C1 segment of cervical spinal cord (tissue), 14 donors: ENCODE measurements around the gene UBR3.

ENCODE experiments used
- DNase-seq, 14 donors: peaks; one replicate each; lab custom pipeline; 2025; lab: John Stamatoyannopoulos, UW

Gene UBR3

DNA sequence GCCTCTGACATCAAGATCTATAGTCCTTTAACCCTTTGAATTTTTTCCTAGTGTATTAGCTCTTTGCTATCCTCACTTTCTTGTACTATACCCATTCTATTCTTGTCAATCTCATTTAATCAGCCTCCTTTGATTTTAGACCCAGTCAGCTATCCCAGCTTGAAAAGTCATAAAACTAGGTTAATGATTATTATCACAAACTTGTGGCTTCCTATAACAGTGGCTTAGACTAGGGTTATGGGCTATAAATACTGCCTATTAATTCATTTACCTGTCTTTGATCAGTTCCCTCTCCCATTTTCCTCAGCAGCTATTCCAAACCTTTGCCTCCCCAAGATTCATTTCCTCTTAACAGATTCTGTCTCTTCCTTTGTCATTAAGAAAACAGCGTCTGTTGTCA is 174.8 kb downstream of the UBR3 start:
- no peak for DNase-seq

- DNase-seq = no peak
Measured at GRCh38 chr2:170005702-170006101, 178.4 kb downstream of the UBR3 start.

- no peak for DNase-seq
Measured at GRCh38 chr2:170006587-170007325, 179.5 kb downstream of the UBR3 start.

DNA sequence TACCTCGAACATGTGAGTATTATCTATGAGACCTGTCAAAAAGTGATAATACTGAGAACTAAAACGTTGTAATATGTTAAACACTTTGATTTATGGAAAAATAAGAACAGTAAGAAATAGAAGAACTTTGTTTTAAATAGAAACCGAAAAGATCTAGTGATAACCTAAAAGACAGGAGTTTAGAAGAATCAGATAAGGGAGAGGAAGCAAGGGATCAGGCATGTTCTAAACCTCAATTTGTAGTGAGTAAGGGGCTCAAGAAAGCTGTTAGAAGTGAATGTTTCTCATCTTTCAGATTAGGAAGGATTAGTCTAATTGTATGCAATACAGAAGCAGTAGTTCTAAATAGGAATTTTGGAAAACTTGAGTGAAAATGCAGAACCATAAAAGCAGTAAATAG is 182.0 kb downstream of the UBR3 start:
- no peak for DNase-seq

GRCh38 chr2:170012773-170013172 is 185.5 kb downstream of the UBR3 start:
- DNase-seq = no peak

DNA sequence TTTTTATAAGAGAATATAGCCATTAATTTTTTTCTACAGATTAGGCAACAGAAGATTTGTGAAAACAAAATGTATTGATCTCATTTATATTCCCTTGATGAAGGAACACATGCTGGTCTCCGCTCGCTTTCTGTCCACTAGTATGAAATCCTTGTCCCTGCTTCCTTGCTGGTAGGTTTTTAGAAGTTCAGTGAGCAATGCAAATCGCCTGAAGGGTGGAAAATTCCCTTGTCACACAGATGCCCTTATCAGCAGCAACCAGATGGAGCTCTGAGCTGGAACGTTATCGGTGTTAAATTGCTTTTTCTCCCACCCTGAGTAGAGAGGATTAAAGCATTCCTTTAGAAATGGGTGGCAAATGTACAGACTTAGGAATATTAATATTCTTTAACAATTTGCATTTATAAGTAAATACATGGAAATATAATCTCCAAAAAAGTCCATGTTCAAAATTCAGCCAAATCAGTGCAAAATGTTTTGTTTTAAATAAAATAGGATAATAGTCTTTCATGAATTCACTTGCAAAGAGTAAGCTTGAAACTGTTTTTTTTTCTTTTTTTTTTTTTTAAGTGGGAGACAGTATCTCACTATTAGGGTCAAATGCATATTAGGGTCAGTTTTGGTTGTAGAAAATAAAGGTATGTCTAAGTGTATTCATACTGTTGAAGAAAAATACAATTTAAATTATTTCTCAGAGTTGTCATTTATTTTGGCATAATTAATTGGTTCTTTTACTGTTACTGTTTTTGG is 186.7 kb downstream of the UBR3 start:
- peak in 1 of 14 donors; percentile 81 for DNase-seq

GRCh38 chr2:170014769-170015168 is 187.5 kb downstream of the UBR3 start:
- DNase-seq = no peak

- no peak for DNase-seq
Measured at GRCh38 chr2:170017860-170018532, 190.7 kb downstream of the UBR3 start.

- DNase-seq = no peak
Measured at GRCh38 chr2:170019060-170019805, 192.0 kb downstream of the UBR3 start.

- DNase-seq = no peak
Measured at GRCh38 chr2:170020777-170021176, 193.5 kb downstream of the UBR3 start.

DNA sequence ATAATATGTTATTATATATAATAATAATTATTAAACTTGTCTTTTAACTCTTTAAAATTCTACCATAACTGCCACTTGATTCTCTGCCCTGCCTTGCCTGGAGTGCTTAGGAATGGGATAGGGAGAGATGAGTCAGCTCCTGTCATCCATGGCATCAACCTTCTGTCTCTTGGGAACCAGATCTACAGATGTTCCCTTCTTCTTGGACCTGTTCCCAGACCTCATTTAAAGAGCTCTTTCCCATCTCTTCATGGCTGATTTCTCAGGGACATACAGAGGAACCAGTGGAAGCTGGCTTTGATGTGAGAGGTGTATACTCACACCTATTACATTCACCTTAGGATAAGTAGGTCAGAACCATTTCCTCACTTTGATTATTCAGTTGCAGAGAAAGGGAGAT is 195.4 kb downstream of the UBR3 start:
- no peak for DNase-seq

- no peak for DNase-seq
Measured at GRCh38 chr2:170024721-170025120, 197.5 kb downstream of the UBR3 start.

GRCh38 chr2:170025223-170025622 is 198.0 kb downstream of the UBR3 start:
- DNase-seq = no peak

DNA sequence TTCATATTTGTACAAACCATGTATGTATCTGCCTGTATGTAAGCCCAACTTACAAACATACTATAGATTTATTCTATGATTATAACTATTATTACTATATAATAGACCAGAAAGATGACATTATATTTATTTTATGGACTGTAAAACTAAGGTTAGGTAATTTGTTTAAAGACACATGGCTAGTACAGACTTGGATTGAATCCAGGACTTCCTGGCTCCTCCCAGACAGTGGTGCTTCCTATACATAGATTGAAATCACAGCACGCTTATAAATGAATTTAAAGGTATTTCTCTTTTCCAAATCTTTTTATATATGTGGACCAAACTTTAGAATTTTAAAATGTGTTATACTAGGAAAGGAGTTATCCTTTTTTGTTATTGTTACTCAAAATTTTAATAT is 199.1 kb downstream of the UBR3 start:
- DNase-seq = no peak

- no peak for DNase-seq
Measured at GRCh38 chr2:170029551-170029950, 202.3 kb downstream of the UBR3 start.

DNA sequence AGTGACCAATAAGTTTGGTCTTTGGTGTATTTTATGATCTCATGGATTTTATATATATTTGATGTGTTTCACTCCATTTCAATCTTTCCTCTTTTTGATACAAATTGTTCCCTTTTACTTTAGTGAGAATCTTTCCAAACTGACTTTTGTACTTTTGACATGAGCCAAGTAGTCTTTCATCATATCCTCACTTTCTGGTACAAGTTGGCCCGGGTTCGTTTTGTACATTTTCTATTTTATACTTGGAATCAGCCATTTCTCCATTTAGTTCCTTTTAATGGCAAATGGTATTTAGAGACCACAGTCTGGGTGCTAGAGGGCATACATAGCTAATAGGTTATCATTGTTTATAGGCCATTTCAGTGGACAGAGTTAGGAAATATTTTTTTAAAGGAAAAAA is 202.8 kb downstream of the UBR3 start:
- no peak for DNase-seq

DNA sequence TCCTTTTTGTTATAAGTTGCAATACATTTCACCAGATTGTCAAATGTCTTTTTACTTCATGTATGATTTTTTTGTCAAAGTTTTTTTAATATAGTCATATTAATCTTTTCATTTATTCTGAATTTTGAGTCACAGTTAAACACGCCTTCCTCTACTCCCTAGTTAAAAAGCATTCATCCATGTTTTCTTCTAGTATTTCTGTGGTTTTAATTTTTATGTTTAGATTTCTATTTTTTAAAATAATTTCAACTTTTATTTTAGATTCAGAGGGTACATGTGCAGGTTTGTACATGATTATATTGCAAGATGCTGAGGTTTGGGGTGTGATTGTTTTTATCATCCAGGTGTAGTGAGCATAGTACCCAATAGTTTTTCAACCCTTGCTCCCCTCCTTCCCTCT is 204.0 kb downstream of the UBR3 start:
- no peak for DNase-seq

DNA sequence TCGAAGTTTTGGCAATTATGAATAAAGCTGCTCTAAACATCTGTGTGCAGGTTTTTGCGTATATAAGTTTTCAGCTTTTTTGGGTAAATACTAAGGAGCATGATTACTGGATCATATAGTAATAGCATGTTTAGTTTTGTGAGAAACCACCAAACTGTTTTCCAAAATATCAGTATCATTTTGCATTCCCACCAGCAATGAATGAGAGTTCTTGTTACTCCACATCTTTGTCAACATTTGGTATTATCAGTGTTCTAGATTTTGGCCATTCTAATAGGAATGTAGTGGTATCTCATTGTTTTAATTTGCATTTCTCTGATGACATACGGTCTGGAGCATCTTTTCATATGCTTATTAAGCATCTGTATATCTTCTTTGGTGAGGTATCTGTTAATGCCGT is 207.3 kb downstream of the UBR3 start:
- no peak for DNase-seq

GRCh38 chr2:170038734-170039133 is 211.5 kb downstream of the UBR3 start:
- DNase-seq = no peak

- DNase-seq = no peak
Measured at GRCh38 chr2:170039401-170040172, 212.3 kb downstream of the UBR3 start.
